Skeletal muscle tissue (tissue), 4 donors: ENCODE data around the gene PHLDA3. TPM values are rescaled to one million over a fixed set of nuclear protein-coding genes. Genes with fewer than 3 reads are reported as not detected.
A peak's percentile ranks its signal among the peaks of the same experiment; 100 is the strongest.
"Not testable (repeated sequence)": the region's sequence is repeated elsewhere in the genome, so short reads cannot be mapped to it uniquely, and the experiment has no call there.

Experiments used
- H3K27ac ChIP-seq: one replicate; pipeline ENCODE4 v1.7.0; 2013; ENCODE audit warnings: mild to moderate bottlenecking, low read depth, low read length, inconsistent platforms
- H3K27me3 ChIP-seq, 3 donors: one replicate each; pipeline ENCODE4 v1.7.0; 2013; ENCODE audit warnings: low read length in 3 of 3; ENCODE audit not compliant: control insufficient read depth in 3 of 3, insufficient read depth in 3 of 3
- H3K36me3 ChIP-seq, 3 donors: one replicate each; pipeline ENCODE4 v1.7.0; 2013; ENCODE audit warnings: low read length in 3 of 3; ENCODE audit not compliant: control insufficient read depth in 3 of 3, insufficient read depth in 3 of 3
- H3K4me1 ChIP-seq, 3 donors: one replicate each; pipeline ENCODE4 v1.7.0; 2013; ENCODE audit warnings: low read length in 3 of 3, mild to moderate bottlenecking in 3 of 3; ENCODE audit not compliant: control insufficient read depth in 3 of 3, insufficient read depth in 3 of 3
- H3K4me3 ChIP-seq, 3 donors: one replicate each; pipeline ENCODE4 v1.7.0; 2013; ENCODE audit warnings: low read length in 3 of 3
- H3K9ac ChIP-seq, 3 donors: one replicate each; pipeline ENCODE4 v1.7.0; 2013; ENCODE audit warnings: low read length in 3 of 3, mild to moderate bottlenecking in 3 of 3, moderate library complexity in 2 of 3, low read depth in 1 of 3
- H3K9me3 ChIP-seq, 3 donors: one replicate each; pipeline ENCODE4 v1.7.0; 2013; ENCODE audit warnings: low read length in 3 of 3; ENCODE audit not compliant: control insufficient read depth in 3 of 3
- total RNA-seq: library from RNA; depleted of rRNA; stranded (reverse); fragments of >200 nt; gene quantifications from one replicate; pipeline ENCODE4 v1.2.3, GENCODE V29; 2014
- donor health status: Osteomylitis.

Gene PHLDA3
- total RNA-seq, 1 donor from 2014 or later: 8.9 TPM

DNA sequence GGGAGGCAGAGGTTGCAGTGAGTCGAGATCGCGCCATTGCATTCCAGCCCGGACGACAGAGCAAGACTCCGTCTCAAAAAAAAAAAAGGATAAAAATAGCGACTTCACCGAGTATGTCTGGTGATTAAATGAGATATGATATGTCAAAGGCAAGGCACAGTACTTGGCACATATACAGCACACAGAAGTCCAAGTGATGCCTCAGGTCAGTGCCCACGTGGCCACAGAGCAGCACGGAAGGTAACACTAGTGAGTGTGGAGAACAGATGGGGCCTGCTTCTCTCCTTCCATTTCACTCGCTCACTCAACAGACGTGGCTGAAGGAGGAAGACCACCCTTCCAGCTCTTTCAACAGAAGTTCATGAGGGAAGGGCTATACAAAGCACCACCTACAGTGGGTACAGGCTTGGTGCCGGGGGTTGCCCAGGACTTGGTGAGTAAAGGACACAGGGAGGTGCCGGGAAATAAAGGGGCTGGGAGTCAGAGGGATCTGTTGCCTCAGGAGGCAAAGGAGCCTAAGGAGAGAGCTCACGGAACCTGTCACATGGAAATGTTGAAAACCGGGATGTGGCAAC lies 29.0 kb upstream of the PHLDA3 start:
- H3K27me3 ChIP-seq: no peaks in the 10 kb centered on the region
- peaks cover 0 to 18% (median 8%) of the 10 kb centered on the region in 3 donors for H3K36me3 ChIP-seq
- H3K4me3 ChIP-seq: no peak overlapping the region
- H3K9me3 ChIP-seq: no peaks in the 10 kb centered on the region
- H3K4me1 ChIP-seq: peaks cover 47 to 73% (median 72%) of the 10 kb centered on the region in 3 donors
- H3K27ac ChIP-seq: no peak overlapping the region
- no peak overlapping the region for H3K9ac ChIP-seq

DNA sequence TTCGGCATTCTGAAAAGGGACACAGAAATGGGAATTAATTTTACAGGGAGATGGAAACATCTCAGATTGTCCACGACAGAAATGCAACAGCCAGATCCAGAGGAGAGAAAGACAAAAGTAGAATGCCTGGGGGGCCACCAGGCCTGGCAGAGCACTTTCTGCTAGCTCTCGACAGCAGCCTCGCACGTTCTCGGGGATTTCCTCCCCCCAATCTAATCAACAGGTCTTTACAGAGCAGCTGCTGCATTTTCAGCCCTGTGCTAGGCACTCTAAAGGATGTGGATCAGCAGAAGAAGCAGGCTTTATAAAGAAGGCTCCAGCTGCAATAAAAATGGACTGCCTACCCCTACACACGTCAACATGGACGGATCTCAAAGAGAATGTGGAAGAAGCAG lies 27.3 kb upstream of the PHLDA3 start:
- H3K9ac ChIP-seq: peak overlapping the region in 1 of 3 donors; percentile 68
- H3K4me1 ChIP-seq: peaks cover 50 to 75% (median 74%) of the 10 kb centered on the region in 3 donors
- no peaks in the 10 kb centered on the region for H3K9me3 ChIP-seq
- peak overlapping the region; percentile 69 for H3K27ac ChIP-seq
- H3K27me3 ChIP-seq: no peaks in the 10 kb centered on the region
- peak overlapping the region in 1 of 3 donors; percentile 27 for H3K4me3 ChIP-seq
- H3K36me3 ChIP-seq: peaks cover 0 to 20% (median 9%) of the 10 kb centered on the region in 3 donors

DNA sequence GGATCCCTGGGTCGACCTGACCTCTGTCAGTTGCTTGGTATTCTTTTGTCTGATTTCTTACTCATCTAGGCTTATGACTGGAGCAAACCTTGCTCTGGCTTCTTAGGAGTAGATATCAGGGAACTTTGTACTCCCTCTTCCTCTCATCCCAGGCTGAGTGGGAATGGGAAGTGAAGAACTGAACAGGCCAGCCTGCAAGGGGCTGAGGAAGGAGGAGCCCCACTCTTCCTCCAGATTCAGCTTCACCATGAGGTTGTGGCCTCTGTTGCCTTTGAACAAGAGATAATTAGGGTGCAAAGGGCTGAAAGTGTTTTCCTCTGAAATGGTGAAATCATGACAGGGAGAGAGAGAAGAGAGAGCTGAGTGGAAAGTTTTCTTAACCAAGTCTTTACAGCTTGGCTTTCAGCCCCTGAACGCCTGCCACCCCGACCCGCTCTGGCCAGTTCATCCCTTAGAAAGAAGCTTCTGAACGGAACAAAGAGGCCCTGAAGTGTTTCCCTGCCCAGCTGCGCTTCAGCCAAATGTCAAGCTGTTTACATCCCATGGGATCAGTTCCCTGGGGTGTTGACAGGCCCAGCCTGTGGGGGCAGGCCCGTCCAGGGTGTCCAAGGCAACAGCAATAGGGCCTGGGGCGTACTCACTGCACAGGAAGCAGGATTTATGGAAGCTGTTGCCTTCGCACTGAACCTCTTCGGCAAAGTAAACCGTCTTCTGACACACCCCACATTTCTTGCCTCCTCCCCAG lies 26.7 kb upstream of the PHLDA3 start:
- peak overlapping the region in 2 of 3 donors; percentile 27 to 35 for H3K4me3 ChIP-seq
- H3K27ac ChIP-seq: peak overlapping the region; percentile 69
- H3K9me3 ChIP-seq: no peaks in the 10 kb centered on the region
- H3K9ac ChIP-seq: peak overlapping the region in 1 of 3 donors; percentile 68
- H3K4me1 ChIP-seq: peaks cover 48 to 72% (median 71%) of the 10 kb centered on the region in 3 donors
- H3K36me3 ChIP-seq: peaks cover 0 to 20% (median 7%) of the 10 kb centered on the region in 3 donors
- H3K27me3 ChIP-seq: no peaks in the 10 kb centered on the region

DNA sequence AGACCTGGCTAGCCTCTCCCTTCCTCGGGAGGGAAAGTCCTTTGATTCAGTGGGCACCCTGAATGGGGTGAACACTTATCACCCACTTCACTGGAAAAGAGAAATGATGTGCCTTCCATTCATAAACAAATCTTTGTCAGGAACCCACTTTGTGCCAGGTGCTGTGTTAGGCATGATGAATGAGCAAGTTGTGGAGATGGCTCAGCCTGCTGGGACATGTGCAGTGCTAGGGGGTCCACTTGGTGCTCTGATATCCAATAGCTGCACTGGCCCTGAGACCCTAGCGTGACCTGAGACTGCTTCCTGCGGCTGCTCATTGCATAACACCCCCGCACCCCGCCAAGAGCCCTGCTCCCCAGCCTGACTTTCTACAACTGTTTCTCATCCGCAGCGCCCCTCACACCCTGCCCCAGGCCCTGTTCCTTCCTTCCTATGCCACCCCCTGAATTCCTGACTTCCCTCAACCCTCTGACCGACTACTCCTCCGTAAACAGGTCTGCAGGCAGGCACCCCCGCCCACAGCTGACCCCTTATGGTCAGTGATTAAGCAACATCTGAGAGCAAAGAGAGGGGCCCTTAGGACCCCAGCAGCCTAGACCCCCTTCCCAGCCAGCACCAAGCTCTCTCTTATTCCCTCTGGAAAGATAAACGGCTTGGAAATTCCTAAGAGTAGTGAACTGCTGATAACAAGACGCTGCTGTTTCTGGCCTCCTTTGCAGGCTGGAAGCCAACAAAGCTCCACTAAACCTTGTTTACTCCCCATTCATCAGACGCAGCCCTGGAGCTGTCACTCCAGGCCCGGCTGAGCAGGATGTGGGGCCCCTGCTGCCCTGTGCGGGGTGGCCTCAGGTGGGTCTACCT lies 25.0 kb upstream of the PHLDA3 start:
- no peaks in the 10 kb centered on the region for H3K27me3 ChIP-seq
- no peak overlapping the region for H3K27ac ChIP-seq
- H3K4me1 ChIP-seq: peaks cover 50 to 73% (median 71%) of the 10 kb centered on the region in 3 donors
- H3K36me3 ChIP-seq: peaks cover 0 to 23% (median 7%) of the 10 kb centered on the region in 3 donors
- H3K9me3 ChIP-seq: no peaks in the 10 kb centered on the region
- H3K9ac ChIP-seq: peak overlapping the region in 1 of 3 donors; percentile 25
- H3K4me3 ChIP-seq: peak overlapping the region in 1 of 3 donors; percentile 3

DNA sequence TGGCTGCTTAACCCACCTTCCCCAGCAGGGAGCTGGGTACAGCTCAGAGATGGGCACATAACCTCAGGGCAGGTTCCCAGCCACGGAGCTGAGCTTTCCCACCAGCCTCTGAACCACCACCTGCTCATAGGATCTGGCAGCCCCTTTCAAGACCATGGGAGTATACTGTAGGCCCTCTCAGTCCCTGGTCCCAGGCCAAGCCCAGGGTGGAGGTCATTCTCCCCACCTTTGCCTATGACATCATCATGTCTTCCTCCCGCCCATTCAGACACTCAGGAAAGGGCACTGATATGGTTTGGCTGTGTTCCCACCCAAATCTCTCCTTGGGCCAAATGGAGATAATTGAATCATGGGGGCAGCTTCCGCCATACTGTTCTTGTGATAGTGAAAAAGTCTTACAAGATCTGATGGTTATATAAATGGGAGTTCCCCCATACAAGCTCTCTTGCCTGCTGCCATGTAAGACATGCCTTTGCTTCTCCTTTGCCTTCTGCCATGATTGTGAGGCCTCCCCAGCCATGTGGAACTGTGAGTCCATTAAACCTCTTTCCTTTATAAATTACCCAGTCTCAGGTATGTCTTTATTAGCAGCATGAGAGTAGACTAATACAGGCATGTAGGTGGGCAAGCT lies 24.2 kb upstream of the PHLDA3 start:
- not testable (repeated sequence) for H3K9ac ChIP-seq, H3K4me3 ChIP-seq, H3K27me3 ChIP-seq, H3K9me3 ChIP-seq
- Histone ChIP-seq H3K4me1 (peaks cover 54 to 73% (median 70%) of the 10 kb centered on the region in 3 donors), H3K27ac (peak overlapping the region; percentile 56), H3K36me3 (peaks cover 0 to 20% (median 7%) of the 10 kb centered on the region in 3 donors)

DNA sequence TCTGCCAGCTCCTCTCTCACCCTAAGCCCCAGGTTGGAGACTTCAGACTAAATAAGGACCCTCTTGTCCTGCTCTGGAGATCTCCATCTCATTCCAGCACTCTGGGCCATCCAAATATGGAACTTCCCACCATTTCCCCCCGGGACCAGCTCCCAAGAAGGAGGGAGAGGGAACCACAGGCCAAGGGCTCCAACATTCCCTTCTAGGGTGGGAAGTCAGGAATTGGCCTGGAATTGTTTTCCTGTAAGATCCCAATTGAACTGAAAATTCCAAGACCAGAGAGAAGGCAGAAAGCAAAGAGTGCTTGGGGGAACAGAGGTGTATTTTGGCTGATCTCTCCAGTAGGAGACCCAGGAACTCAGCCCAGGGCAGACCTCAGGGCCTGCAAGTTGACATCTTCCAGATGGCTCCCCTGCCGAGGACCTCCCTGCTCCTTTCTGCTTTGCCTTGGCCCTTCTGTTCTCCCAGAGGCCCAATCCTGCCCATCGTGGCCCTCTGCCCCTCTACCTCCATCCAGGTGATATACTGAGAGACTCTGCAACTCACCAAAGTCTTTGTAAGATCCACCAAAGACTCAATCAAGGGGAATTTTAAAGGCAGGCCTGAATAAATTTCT lies 23.0 kb upstream of the PHLDA3 start:
- H3K4me1 ChIP-seq: peaks cover 58 to 70% (median 67%) of the 10 kb centered on the region in 3 donors
- peaks cover 0 to 24% (median 11%) of the 10 kb centered on the region in 3 donors for H3K36me3 ChIP-seq
- H3K9ac ChIP-seq: peak overlapping the region in 1 of 3 donors; percentile 25
- no peak overlapping the region for H3K4me3 ChIP-seq
- H3K27me3 ChIP-seq: no peaks in the 10 kb centered on the region
- no peaks in the 10 kb centered on the region for H3K9me3 ChIP-seq
- peak overlapping the region; percentile 56 for H3K27ac ChIP-seq

DNA sequence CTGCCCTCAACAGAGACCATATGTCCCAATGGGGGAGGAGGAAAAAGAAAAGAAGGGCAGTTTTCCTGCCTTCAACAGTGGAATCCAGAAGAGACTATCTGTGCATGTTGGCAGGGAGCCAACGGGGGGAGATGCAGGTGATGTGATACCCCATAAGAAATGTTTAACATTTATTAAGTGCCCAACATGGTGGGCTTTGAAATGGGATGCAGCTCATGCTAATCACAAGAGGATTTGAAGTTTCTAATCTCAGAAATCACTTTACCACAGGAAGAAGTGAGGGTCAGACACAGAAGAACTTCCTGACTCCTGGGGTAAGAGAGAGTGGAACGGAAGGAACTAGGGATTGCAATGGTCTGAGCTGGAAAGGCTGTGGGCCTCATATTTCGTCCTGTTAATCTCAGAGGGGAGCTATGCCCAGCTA lies 21.7 kb upstream of the PHLDA3 start:
- Histone ChIP-seq H3K4me3 (no peak overlapping the region), H3K4me1 (peaks cover 48 to 60% (median 58%) of the 10 kb centered on the region in 3 donors), H3K36me3 (peaks cover 0 to 29% (median 15%) of the 10 kb centered on the region in 3 donors), H3K27me3 (no peaks in the 10 kb centered on the region), H3K9ac (no peak overlapping the region), H3K9me3 (no peaks in the 10 kb centered on the region), H3K27ac (no peak overlapping the region)

DNA sequence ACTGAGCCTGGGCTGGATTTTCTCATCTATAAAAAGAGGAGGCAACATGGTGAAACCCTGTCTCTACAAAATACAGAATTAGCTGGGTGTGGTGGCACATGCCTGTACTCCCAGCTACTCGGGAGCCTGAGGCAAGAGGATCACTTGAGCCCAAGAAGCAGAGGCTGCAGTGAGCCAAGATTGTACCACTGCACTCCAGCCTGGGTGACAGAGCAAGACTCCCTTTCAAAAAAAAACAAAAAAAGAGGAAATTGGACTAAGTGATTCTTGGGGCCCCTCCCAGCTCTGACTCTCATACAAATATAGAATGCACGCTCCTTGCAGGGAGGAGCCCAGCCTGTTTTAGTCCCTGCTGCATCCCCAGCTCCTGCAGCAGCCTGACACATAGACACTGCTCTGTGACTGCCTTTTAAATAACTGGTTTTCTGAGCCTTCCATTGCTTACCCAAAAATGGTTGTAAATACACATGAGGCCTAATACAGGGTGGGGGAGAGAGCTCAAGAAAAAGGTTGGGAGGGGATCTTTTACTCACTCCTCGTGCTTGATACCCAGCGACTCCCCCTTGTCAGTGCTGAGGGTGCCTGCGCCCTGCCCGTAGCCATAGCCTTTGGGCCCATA lies 20.8 kb upstream of the PHLDA3 start:
- Histone ChIP-seq H3K36me3 (peaks cover 0 to 31% (median 17%) of the 10 kb centered on the region in 3 donors), H3K9me3 (no peaks in the 10 kb centered on the region), H3K4me3 (no peak overlapping the region), H3K4me1 (peaks cover 42 to 54% (median 49%) of the 10 kb centered on the region in 3 donors), H3K9ac (no peak overlapping the region), H3K27ac (peak overlapping the region; percentile 5), H3K27me3 (no peaks in the 10 kb centered on the region)
